GM12892 (cell line): ENCODE results near the gene CDC14A.

ENCODE experiments used
- DNase-seq: peaks from one replicate; pipeline ENCODE4 v3.0.0; 2011; ENCODE audit not compliant: insufficient read length
- FAIRE-seq: peaks from 2 replicates; lab custom pipeline; 2011; peaks lifted over from hg19 to GRCh38; lab: Jason Lieb, UNC
- POLR2A ChIP-seq: IDR thresholded peaks from 2 replicates; pipeline ENCODE4 v1.6.1; 2011; ENCODE audit warnings: low read depth, low read length, control low read depth
- POLR2AphosphoS5 ChIP-seq: IDR thresholded peaks from 2 replicates; pipeline ENCODE4 v1.6.1; 2011; ENCODE audit warnings: low read depth, low read length, control low read depth
- TAF1 ChIP-seq: IDR thresholded peaks from 2 replicates; pipeline ENCODE4 v1.6.1; 2011; ENCODE audit warnings: low read depth, mild to moderate bottlenecking, control low read depth, low read length, borderline replicate concordance

CDC14A gene

GRCh38 chr1:100499194-100499811 lies 147.0 kb downstream of the CDC14A start:
- DNase-seq, result no peak
- FAIRE-seq, result no peak
- TF ChIP-seq POLR2AphosphoS5, result no peak
- no peak for TF ChIP-seq POLR2A
- no peak for TF ChIP-seq TAF1

- TF ChIP-seq POLR2AphosphoS5, result no peak
- DNase-seq (no peak), FAIRE-seq (no peak)
Observed at GRCh38 chr1:100502052-100502792, 149.9 kb downstream of the CDC14A start.

- no peak for DNase-seq
- FAIRE-seq, result no peak
- TF ChIP-seq POLR2A (no peak), TAF1 (no peak), POLR2AphosphoS5 (no peak)
Observed at GRCh38 chr1:100506217-100506616, 153.9 kb downstream of the CDC14A start.

GRCh38 chr1:100510451-100510850 lies 158.1 kb downstream of the CDC14A start:
- TF ChIP-seq POLR2A (no peak), POLR2AphosphoS5 (no peak), TAF1 (no peak)
- no peak for DNase-seq
- FAIRE-seq, result no peak

- DNase-seq (no peak), FAIRE-seq (no peak)
- TF ChIP-seq POLR2A (no peak), POLR2AphosphoS5 (no peak)
Observed at GRCh38 chr1:100511058-100511457, 158.8 kb downstream of the CDC14A start.

- DNase-seq, result no peak
- no peak for FAIRE-seq
- TF ChIP-seq POLR2AphosphoS5, result no peak
- no peak for TF ChIP-seq POLR2A
- no peak for TF ChIP-seq TAF1
Observed at GRCh38 chr1:100511773-100512172, 159.5 kb downstream of the CDC14A start.

GRCh38 chr1:100512803-100513352 lies 160.6 kb downstream of the CDC14A start:
- no peak for FAIRE-seq
- no peak for TF ChIP-seq TAF1
- no peak for TF ChIP-seq POLR2AphosphoS5
- TF ChIP-seq POLR2A, result no peak
- no peak for DNase-seq

- TF ChIP-seq TAF1 (no peak), POLR2AphosphoS5 (no peak), POLR2A (no peak)
- FAIRE-seq (peak; percentile 50), DNase-seq (no peak)
Observed at GRCh38 chr1:100516857-100517256, 164.6 kb downstream of the CDC14A start.

GRCh38 chr1:100517515-100517914 lies 165.2 kb downstream of the CDC14A start:
- FAIRE-seq (no peak), DNase-seq (no peak)

GRCh38 chr1:100518023-100518422 lies 165.7 kb downstream of the CDC14A start:
- DNase-seq (no peak), FAIRE-seq (no peak)
- TF ChIP-seq POLR2AphosphoS5 (no peak), TAF1 (no peak), POLR2A (no peak)

More at GRCh38 chr1:100517515-100517914, 165.2 kb downstream of the CDC14A start:
- no peak for TF ChIP-seq POLR2AphosphoS5

- DNase-seq (no peak), FAIRE-seq (peak; percentile 80)
Observed at GRCh38 chr1:100523038-100523652, 170.8 kb downstream of the CDC14A start.

GRCh38 chr1:100524355-100524754 lies 172.0 kb downstream of the CDC14A start:
- DNase-seq (no peak), FAIRE-seq (no peak)
- no peak for TF ChIP-seq POLR2AphosphoS5
- TF ChIP-seq TAF1, result no peak
- no peak for TF ChIP-seq POLR2A

More at GRCh38 chr1:100523038-100523652, 170.8 kb downstream of the CDC14A start:
- no peak for TF ChIP-seq POLR2AphosphoS5
- no peak for TF ChIP-seq TAF1
- no peak for TF ChIP-seq POLR2A

GRCh38 chr1:100526894-100527293 lies 174.6 kb downstream of the CDC14A start:
- no peak for TF ChIP-seq TAF1
- TF ChIP-seq POLR2A, result no peak
- no peak for TF ChIP-seq POLR2AphosphoS5
- no peak for FAIRE-seq
- no peak for DNase-seq
